PC-9 (cell line): ENCODE measurements around the gene LMO7. TPM values are rescaled to one million over a fixed set of nuclear protein-coding genes. Genes with fewer than 3 reads are reported as not detected.

Source experiments
- BruUV-seq: library from RNA; stranded (reverse); fragments of 400-500 nt; replicated peaks from 2 replicates; lab custom pipeline; 2021; lab: Mats Ljungman, UMichigan
- CTCF ChIA-PET: fragments of 300-600 bp; sonication (Branson Sonifier 250); formaldehyde crosslinking; loops from one replicate; lab custom pipeline; 2022; ENCODE audit warnings: antibody characterized with exemption; lab: Charles Lee
- POLR2A ChIA-PET: fragments of 300-600 bp; sonication (Branson Sonifier 250); formaldehyde crosslinking; loops from one replicate; lab custom pipeline; 2022; ENCODE audit warnings: antibody characterized with exemption; ENCODE audit not compliant: unreplicated experiment; lab: Charles Lee
- DNase-seq, 2 experiments: peaks; one replicate each; pipeline versions ENCODE4 v3.0.0 to v3.0.0-alpha.2; 2015 to 2022; ENCODE audit warnings: mixed read lengths in 1 of 2
- H2AFZ ChIP-seq: fragments of 200-600 bp; sonication (generic); 2 replicates; pipeline ENCODE4 v1.8.1; 2017; ENCODE audit warnings: antibody characterized with exemption
- H3F3A ChIP-seq: fragments of 200-600 bp; sonication (generic); 2 replicates; pipeline ENCODE4 v1.8.1; 2017; ENCODE audit warnings: antibody characterized with exemption, mild to moderate bottlenecking, low read depth; ENCODE audit not compliant: insufficient read depth
- H3K27ac ChIP-seq: fragments of 200-600 bp; sonication (generic); 2 replicates; pipeline ENCODE4 v1.6.1; 2016; ENCODE audit warnings: mixed run types
- H3K27me3 ChIP-seq: fragments of 200-600 bp; sonication (generic); 2 replicates; pipeline ENCODE4 v1.6.1; 2016; ENCODE audit warnings: low read depth, mixed run types; ENCODE audit not compliant: insufficient read depth
- H3K36me3 ChIP-seq: fragments of 200-600 bp; sonication (generic); 2 replicates; pipeline ENCODE4 v1.6.1; 2016; ENCODE audit warnings: low read depth, mixed run types
- H3K4me1 ChIP-seq: fragments of 200-600 bp; sonication (generic); replicated peaks from 2 replicates; pipeline ENCODE4 v1.6.1; 2016; ENCODE audit warnings: mixed run types; ENCODE audit not compliant: insufficient read depth
- H3K4me2 ChIP-seq: fragments of 200-600 bp; sonication (generic); 2 replicates; pipeline ENCODE4 v1.6.1; 2017; ENCODE audit warnings: mixed run types
- H3K4me3 ChIP-seq: fragments of 200-600 bp; sonication (generic); 2 replicates; pipeline ENCODE4 v1.6.1; 2016; ENCODE audit warnings: mixed run types
- H3K79me2 ChIP-seq: fragments of 200-600 bp; sonication (generic); 2 replicates; pipeline ENCODE4 v1.6.1; 2017; ENCODE audit warnings: low read depth, mixed run types
- H3K9me2 ChIP-seq: fragments of 200-600 bp; sonication (generic); 2 replicates; pipeline ENCODE4 v1.8.1; 2017; ENCODE audit warnings: mild to moderate bottlenecking; ENCODE audit not compliant: insufficient read depth
- H3K9me3 ChIP-seq: fragments of 200-600 bp; sonication (generic); 2 replicates; pipeline ENCODE4 v1.8.1; 2016; ENCODE audit warnings: low read depth; ENCODE audit not compliant: insufficient read depth
- H4K20me1 ChIP-seq: fragments of 200-600 bp; sonication (generic); 2 replicates; pipeline ENCODE4 v1.8.1; 2017; ENCODE audit not compliant: insufficient read depth
- CTCF ChIP-seq: fragments of 200-600 bp; sonication (generic); conservative IDR thresholded peaks from 2 replicates; pipeline ENCODE4 v1.6.1; 2017; ENCODE audit warnings: mixed run types, antibody characterized with exemption, mild to moderate bottlenecking, moderate library complexity
- EZH2 ChIP-seq: fragments of 200-600 bp; sonication (generic); IDR thresholded peaks from 2 replicates; pipeline ENCODE4 v1.8.0; 2017; ENCODE audit warnings: antibody characterized with exemption, low read depth
- intact Hi-C: fragments of 100-400 bp; cut with micrococcal nuclease; formaldehyde crosslinking; loops from one replicate; pipeline ENCODE4 v1.10.0; 2022; ENCODE audit not compliant: unreplicated experiment
- total RNA-seq: library from RNA; stranded (reverse); gene quantifications from 2 replicates; pipeline ENCODE4 v1.2.3, GENCODE V29; 2021

Gene LMO7
- total RNA-seq, 1 experiment from 2014 or later: 93.0 TPM

DNA sequence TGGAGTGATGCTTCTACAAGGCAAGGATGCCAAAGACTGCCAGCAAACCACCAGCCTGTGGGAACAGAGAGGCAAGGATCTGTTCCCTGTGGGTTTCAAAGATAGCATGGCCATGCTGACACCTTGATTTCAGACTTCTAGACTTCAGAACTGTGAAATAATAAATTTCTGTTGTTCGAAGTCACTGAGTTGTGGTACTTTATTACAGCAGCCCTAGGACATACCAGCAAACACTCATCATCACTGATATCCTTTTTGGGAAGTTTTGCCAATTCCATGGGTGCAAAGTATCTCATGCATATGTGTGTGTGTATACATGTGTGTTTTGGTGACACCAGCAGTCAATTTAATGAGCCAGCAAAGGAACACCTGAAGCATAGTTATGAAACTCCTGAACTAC lies 21.0 kb downstream of the LMO7 start:
- ChIA-PET CTCF (no interaction called here), POLR2A (no interaction called here)
- Histone ChIP-seq H3K27ac (no peak overlapping the region), H3F3A (no peaks in the 10 kb centered on the region), H3K4me3 (no peak overlapping the region), H3K9me2 (no peaks in the 10 kb centered on the region), H3K9me3 (no peaks in the 10 kb centered on the region), H3K4me1 (no peaks in the 10 kb centered on the region), H3K79me2 (no peaks in the 10 kb centered on the region), H3K27me3 (no peaks in the 10 kb centered on the region), H3K36me3 (no peaks in the 10 kb centered on the region), H3K4me2 (no peak overlapping the region), H2AFZ (no peak overlapping the region), H4K20me1 (no peaks in the 10 kb centered on the region)
- BruUV-seq: no TSS peak
- no peak for DNase-seq
- intact Hi-C loops: no loop called here
- TF ChIP-seq EZH2: no peak
- no peak for TF ChIP-seq CTCF

DNA sequence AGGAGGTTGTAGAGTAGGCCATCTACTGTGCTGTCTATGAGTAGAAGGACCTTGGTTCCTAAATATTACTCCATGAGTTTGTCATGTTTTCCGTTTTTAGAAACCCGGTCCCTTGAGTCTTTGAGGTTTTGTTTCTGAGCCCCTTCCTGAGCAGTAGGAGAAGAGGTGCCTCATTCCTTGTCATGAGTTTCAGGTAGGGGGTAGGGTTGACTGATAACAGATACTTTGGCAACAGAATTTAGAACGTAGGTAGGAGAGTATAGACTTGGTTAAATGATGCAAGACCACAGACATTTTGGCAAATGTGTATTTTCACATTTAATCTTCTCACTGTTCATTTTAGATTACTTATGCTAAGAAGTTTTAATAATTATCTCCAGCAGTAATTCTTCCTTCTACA lies 24.6 kb downstream of the LMO7 start:
- Histone ChIP-seq H3K36me3 (no peaks in the 10 kb centered on the region), H3K4me2 (no peak overlapping the region), H3K9me2 (no peaks in the 10 kb centered on the region), H4K20me1 (no peaks in the 10 kb centered on the region), H3K27ac (no peak overlapping the region), H3K4me3 (no peak overlapping the region), H2AFZ (no peak overlapping the region), H3K79me2 (no peaks in the 10 kb centered on the region), H3K27me3 (no peaks in the 10 kb centered on the region), H3K9me3 (no peaks in the 10 kb centered on the region), H3F3A (no peaks in the 10 kb centered on the region), H3K4me1 (no peaks in the 10 kb centered on the region)
- ChIA-PET CTCF (no interaction called here), POLR2A (interaction anchor here (0.5 kb wide), 1 partner anchor 9 kb away, joined by 3 read pairs; no protein-coding TSS in a partner anchor)
- intact Hi-C loops: loop anchor here (10.0 kb wide), 1 partner anchor 96 kb away; no protein-coding TSS in a partner anchor
- BruUV-seq: no TSS peak
- TF ChIP-seq CTCF: no peak
- no peak for TF ChIP-seq EZH2
- DNase-seq: no peak

- H2AFZ ChIP-seq: no peak overlapping the region
- H3K36me3 ChIP-seq: no peaks in the 10 kb centered on the region
- H3K27ac ChIP-seq: no peak overlapping the region
- no peaks in the 10 kb centered on the region for H3F3A ChIP-seq
- no peaks in the 10 kb centered on the region for H3K4me1 ChIP-seq
- H3K4me2 ChIP-seq: no peak overlapping the region
- H3K4me3 ChIP-seq: no peak overlapping the region
- intact Hi-C loops: loop anchor here (10.0 kb wide), 1 partner anchor 97 kb away; no protein-coding TSS in a partner anchor
- no peaks in the 10 kb centered on the region for H3K27me3 ChIP-seq
- 0 out of 2 replicates have a peak, but pooled peaks cover 5% of the 10 kb centered on the region for H3K9me2 ChIP-seq
- no peak for TF ChIP-seq EZH2
- no peak for TF ChIP-seq CTCF
- ChIA-PET POLR2A (no interaction called here), CTCF (no interaction called here)
- no TSS peak for BruUV-seq
- H4K20me1 ChIP-seq: no peaks in the 10 kb centered on the region
- DNase-seq: no peak
- H3K9me3 ChIP-seq: no peaks in the 10 kb centered on the region
- H3K79me2 ChIP-seq: no peaks in the 10 kb centered on the region
These were observed 25.3 kb downstream of the LMO7 start for GRCh38 chr13:75661443-75661842.
